OCI-LY7 (cell line): ENCODE results near the gene CELA3B. TPM values are rescaled to one million over a fixed set of nuclear protein-coding genes. Genes with fewer than 3 reads are reported as not detected.
"Not testable (repeated sequence)": the region's sequence is repeated elsewhere in the genome, so short reads cannot be mapped to it uniquely, and the experiment has no call there.

Experiments
- BruUV-seq: library from RNA; stranded (reverse); fragments of 400-500 nt; replicated peaks from 2 replicates; lab custom pipeline; 2021; lab: Mats Ljungman, UMichigan
- CTCF ChIA-PET: fragments of 300-600 bp; sonication (Branson Sonifier 250); formaldehyde crosslinking; loops from one replicate; lab custom pipeline; 2022; ENCODE audit warnings: antibody characterized with exemption; ENCODE audit not compliant: unreplicated experiment; lab: Charles Lee
- POLR2A ChIA-PET: fragments of 300-600 bp; sonication (Branson Sonifier 250); formaldehyde crosslinking; loops from one replicate; lab custom pipeline; 2022; ENCODE audit warnings: antibody characterized with exemption; lab: Charles Lee
- DNase-seq: peaks from one replicate; pipeline ENCODE4 v3.0.0-alpha.2; 2015; ENCODE audit warnings: low spot score
- H2AFZ ChIP-seq: fragments of 200-600 bp; sonication (generic), shearing (Covaris generic); 2 replicates; pipeline ENCODE4 v1.6.1; 2014; ENCODE audit warnings: mild to moderate bottlenecking, antibody characterized with exemption, low read length, moderate library complexity
- H3K27ac ChIP-seq: fragments of 200-600 bp; sonication (generic); 2 replicates; pipeline ENCODE4 v1.5.1; 2014; ENCODE audit warnings: mixed run types, low read depth, mild to moderate bottlenecking, moderate library complexity, low read length, inconsistent platforms; ENCODE audit not compliant: poor library complexity, severe bottlenecking
- H3K36me3 ChIP-seq: fragments of 200-600 bp; sonication (generic); 2 replicates; pipeline ENCODE4 v1.6.1; 2014; ENCODE audit warnings: mild to moderate bottlenecking, antibody characterized with exemption, low read length, moderate library complexity, mixed read lengths; ENCODE audit not compliant: insufficient read depth
- H3K4me1 ChIP-seq: fragments of 200-600 bp; sonication (generic); 2 replicates; pipeline ENCODE4 v1.5.1; 2014; ENCODE audit warnings: mild to moderate bottlenecking, low read length; ENCODE audit not compliant: insufficient read depth, poor library complexity, severe bottlenecking
- H3K4me2 ChIP-seq: fragments of 200-600 bp; sonication (generic); 2 replicates; pipeline ENCODE4 v1.6.1; 2014; ENCODE audit warnings: mild to moderate bottlenecking, low read length
- H3K4me3 ChIP-seq: fragments of 200-600 bp; sonication (generic); 2 replicates; pipeline ENCODE4 v1.5.1; 2014; ENCODE audit warnings: mild to moderate bottlenecking, low read depth, low read length; ENCODE audit not compliant: poor library complexity, severe bottlenecking
- H3K79me2 ChIP-seq: fragments of 200-600 bp; sonication (generic); 2 replicates; pipeline ENCODE4 v1.6.1; 2016; ENCODE audit warnings: low read depth, mild to moderate bottlenecking, low read length, moderate library complexity, mixed read lengths; ENCODE audit not compliant: insufficient read depth
- H3K9me2 ChIP-seq: fragments of 200-600 bp; sonication (generic); 2 replicates; pipeline ENCODE4 v1.6.1; 2016; ENCODE audit warnings: mild to moderate bottlenecking, low read length, mixed read lengths; ENCODE audit not compliant: insufficient read depth
- H3K9me3 ChIP-seq: fragments of 200-600 bp; sonication (generic); 2 replicates; pipeline ENCODE4 v1.6.1; 2014; ENCODE audit warnings: mild to moderate bottlenecking, mixed run types, low read length, mixed read lengths
- H4K20me1 ChIP-seq: fragments of 200-600 bp; sonication (generic); 2 replicates; pipeline ENCODE4 v1.6.1; 2014; ENCODE audit warnings: mild to moderate bottlenecking, antibody characterized with exemption, low read length, moderate library complexity, mixed read lengths; ENCODE audit not compliant: insufficient read depth
- CTCF ChIP-seq: fragments of 200-600 bp; sonication (generic); conservative IDR thresholded peaks from 2 replicates; pipeline ENCODE4 v1.5.1; 2014; ENCODE audit warnings: mild to moderate bottlenecking, antibody characterized with exemption, low read length, moderate library complexity, mixed read lengths
- EZH2phosphoT487 ChIP-seq: fragments of 200-600 bp; sonication (generic); IDR thresholded peaks from 2 replicates; pipeline ENCODE4 v1.6.1; 2018; ENCODE audit warnings: low read depth, borderline replicate concordance, mild to moderate bottlenecking, mixed run types, antibody characterized with exemption, low read length, moderate library complexity, mixed read lengths
- intact Hi-C: fragments of 100-400 bp; cut with micrococcal nuclease; formaldehyde crosslinking; loops from one replicate; pipeline ENCODE4 v1.10.0; 2022; ENCODE audit not compliant: unreplicated experiment
- total RNA-seq, 2 experiments: library from RNA; depleted of rRNA in 1 of 2; stranded (reverse); fragments of >200 nt in 1 of 2; shearing (Covaris generic) in 1 of 2; gene quantifications; 2 replicates each; pipeline ENCODE4 v1.2.3, GENCODE V29; 2014 to 2022

Gene CELA3B
- total RNA-seq, 2 experiments from 2014 or later = not detected

DNA sequence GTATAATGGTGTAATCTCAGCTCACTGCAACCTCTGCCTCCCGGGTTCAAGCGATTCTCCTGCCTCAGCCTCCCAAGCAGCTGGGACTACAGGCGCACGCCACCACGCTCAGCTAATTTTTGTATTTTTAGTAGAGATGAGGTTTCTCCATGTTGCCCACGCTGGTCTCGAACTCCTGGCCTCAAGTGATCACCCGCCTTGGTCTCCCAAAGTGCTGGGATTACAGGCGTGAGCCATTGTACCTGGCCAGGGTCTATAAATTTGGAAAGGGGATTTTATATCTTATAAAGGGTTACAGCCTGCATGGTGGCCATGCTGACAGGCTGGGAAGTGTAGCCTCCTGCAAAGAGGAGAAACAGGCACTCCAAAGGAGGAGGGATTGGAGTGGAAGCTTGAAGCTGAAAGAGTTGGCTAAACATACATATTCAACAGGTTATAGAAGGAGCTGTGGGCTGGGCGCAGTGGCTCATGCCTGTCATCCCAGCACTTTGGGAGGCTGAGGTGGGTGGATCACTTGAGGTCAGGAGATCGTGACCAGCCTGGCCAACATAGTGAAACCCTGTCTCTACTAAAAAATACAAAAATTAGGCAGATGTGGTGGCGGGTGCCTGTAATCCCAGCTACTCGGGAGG, 37.9 kb downstream of the CELA3B start:
- H3K9me3 ChIP-seq, BruUV-seq, H3K27ac ChIP-seq, H2AFZ ChIP-seq, H3K79me2 ChIP-seq, POLR2A ChIA-PET, DNase-seq, H3K36me3 ChIP-seq, H3K4me3 ChIP-seq, H4K20me1 ChIP-seq, H3K9me2 ChIP-seq, intact Hi-C loops, H3K4me2 ChIP-seq: not testable (repeated sequence)
- peaks cover 10% of the 10 kb centered on the region for H3K4me1 ChIP-seq
- CTCF ChIA-PET = interaction anchor here (0.6 kb wide), 1 partner anchor 92 kb away, joined by 3 read pairs; no protein-coding TSS in a partner anchor

GRCh38 chr1:22018583-22019559, 42.0 kb downstream of the CELA3B start:
- Histone ChIP-seq H3K4me1 (peaks cover 13% of the 10 kb centered on the region), H2AFZ (peak overlapping the region; percentile 3; the same call in 1 of the 2 replicates), H3K9me3 (no peaks in the 10 kb centered on the region), H3K4me2 (no peak overlapping the region; the same call in 1 of the 2 replicates), H3K9me2 (no peaks in the 10 kb centered on the region), H3K36me3 (no peaks in the 10 kb centered on the region), H3K79me2 (no peaks in the 10 kb centered on the region), H3K4me3 (no peak overlapping the region), H3K27ac (no peak overlapping the region), H4K20me1 (no peaks in the 10 kb centered on the region)
- no TSS peak for BruUV-seq
- POLR2A ChIA-PET = interaction anchor here (0.7 kb wide), 1 partner anchor 37 kb away, joined by 3 read pairs; no protein-coding TSS in a partner anchor
- DNase-seq = peak; percentile 38
- CTCF ChIA-PET = interaction anchor here (0.6 kb wide), 1 partner anchor 255 kb away, joined by 3 read pairs; no protein-coding TSS in a partner anchor
- no peak for TF ChIP-seq EZH2phosphoT487
- TF ChIP-seq CTCF = peak; percentile 64
- intact Hi-C loops = no loop called here

DNA sequence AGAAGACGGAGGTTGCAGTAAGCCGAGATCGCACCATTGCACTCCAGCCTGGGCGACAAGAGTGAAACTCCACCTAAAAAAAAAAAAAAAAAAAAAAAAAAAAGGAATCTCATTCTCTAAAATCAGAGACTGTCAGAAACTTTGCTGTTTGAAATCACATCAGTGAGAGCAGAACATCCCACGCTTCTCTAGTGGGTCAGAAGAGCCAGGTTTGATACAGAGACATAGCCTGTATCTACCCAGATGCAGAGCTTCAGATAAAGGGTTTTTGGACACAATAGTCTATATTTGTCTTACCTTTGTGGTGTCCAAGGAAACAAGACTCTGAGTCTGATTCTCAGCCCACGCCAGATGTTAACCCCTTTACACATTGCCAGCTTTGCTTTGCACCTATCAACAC, 44.2 kb downstream of the CELA3B start:
- Histone ChIP-seq H3K27ac (no peak overlapping the region), H4K20me1 (no peaks in the 10 kb centered on the region), H3K4me3 (no peak overlapping the region), H3K9me2 (no peaks in the 10 kb centered on the region), H3K36me3 (no peaks in the 10 kb centered on the region), H3K9me3 (no peaks in the 10 kb centered on the region), H3K79me2 (peaks cover 2% of the 10 kb centered on the region; the same call in 1 of the 2 replicates), H3K4me1 (peaks cover 20% of the 10 kb centered on the region), H3K4me2 (no peak overlapping the region), H2AFZ (no peak overlapping the region)
- ChIA-PET CTCF (no interaction called here), POLR2A (no interaction called here)
- intact Hi-C loops = no loop called here
- no TSS peak for BruUV-seq
- DNase-seq = no peak
- TF ChIP-seq EZH2phosphoT487 = no peak
- no peak for TF ChIP-seq CTCF
